WTC11 (cell line): ENCODE results near the gene ARHGAP22.

Experiments
- ATF3 ChIP-seq: sonication (generic); formaldehyde crosslinking; conservative IDR thresholded peaks from 2 replicates; pipeline ENCODE4 v1.8.1; 2022; ENCODE audit warnings: mild to moderate bottlenecking, missing genetic modification reagents
- CREB1 ChIP-seq: sonication (generic); formaldehyde crosslinking; IDR thresholded peaks from 2 replicates; pipeline ENCODE4 v1.8.0; 2023; ENCODE audit warnings: mild to moderate bottlenecking, missing genetic modification reagents
- IRF2 ChIP-seq: sonication (generic); formaldehyde crosslinking; IDR thresholded peaks from 2 replicates; pipeline ENCODE4 v1.8.0; 2022; ENCODE audit warnings: low read depth, missing genetic modification reagents, borderline replicate concordance
- RELA ChIP-seq: sonication (generic); formaldehyde crosslinking; IDR thresholded peaks from 2 replicates; pipeline ENCODE4 v1.8.1; 2022; ENCODE audit warnings: missing genetic modification reagents, mild to moderate bottlenecking, borderline replicate concordance
- TP53 ChIP-seq: sonication (generic); formaldehyde crosslinking; IDR thresholded peaks from 2 replicates; pipeline ENCODE4 v1.8.1; 2023; ENCODE audit warnings: mild to moderate bottlenecking, missing genetic modification reagents

- TF ChIP-seq RELA (CRISPR knock-in tag) (no peak), CREB1 (CRISPR knock-in tag) (no peak), ATF3 (no peak), IRF2 (CRISPR knock-in tag) (no peak), TP53 (CRISPR knock-in tag) (no peak)
These were observed 6.3 kb upstream of the ARHGAP22 start for GRCh38 chr10:48611133-48611532.
